K562 (cell line): ENCODE data around the gene FBLN2. TPM values are rescaled to one million over a fixed set of nuclear protein-coding genes. Genes with fewer than 3 reads are reported as not detected.

Experiments used
- ATAC-seq: fragments of 200-7000 bp; cut with Tn5 transposase; 3 replicates; pipeline ENCODE4 v1.9.1; 2020; ENCODE audit warnings: moderate library complexity
- BruUV-seq: library from RNA; stranded (reverse); fragments of 400-500 nt; replicated peaks from 2 replicates; lab custom pipeline; 2021; lab: Mats Ljungman, UMichigan
- CTCF ChIA-PET: fragments of 300-600 bp; formaldehyde crosslinking; extraction: SDS; loops from one replicate; lab custom pipeline; 2021; ENCODE audit warnings: low intra/inter-chr PET ratio; lab: Yijun Ruan, JAX
- POLR2A ChIA-PET: fragments of 300-600, 350-650 bp; sonication (Branson Sonifier 250); formaldehyde crosslinking; extraction: SDS; loops from one replicate; lab custom pipeline; 2021; ENCODE audit warnings: antibody characterized with exemption, inconsistent platforms; lab: Yijun Ruan, JAX
- DNase-seq, 4 experiments: peaks; one replicate each; pipeline versions ENCODE4 v3.0.0 to v3.0.0-alpha.2; 2011 to 2018; ENCODE audit warnings: low spot score in 3 of 4, mixed read lengths in 3 of 4; ENCODE audit errors: extremely low read depth in 1 of 4
- FAIRE-seq: peaks from 2 replicates; lab custom pipeline; 2011; peaks lifted over from hg19 to GRCh38; lab: Jason Lieb, UNC
- H2AFZ ChIP-seq: 2 replicates; pipeline ENCODE4 v1.6.0; 2011; ENCODE audit warnings: low read depth, low read length, control low read depth, inconsistent platforms
- H3K27ac ChIP-seq: fragments of 200-600 bp; 3 replicates; pipeline ENCODE4 v1.8.0; 2011; ENCODE audit warnings: low read depth, mild to moderate bottlenecking, control low read depth, inconsistent platforms, low read length, moderate library complexity, mixed read lengths; ENCODE audit errors: extremely low read depth
- H3K27me3 ChIP-seq, 2 experiments: fragments of 300-600 bp in 1 of 2; 2 replicates in 1 of 2; 3 replicates in 1 of 2; pipeline versions ENCODE4 v1.6.0 to v1.8.0; 2011; ENCODE audit warnings: inconsistent platforms in 2 of 2, low read length in 2 of 2, mild to moderate bottlenecking in 1 of 2, mixed read lengths in 1 of 2, moderate library complexity in 1 of 2; ENCODE audit not compliant: control insufficient read depth in 2 of 2, insufficient read depth in 2 of 2
- H3K36me3 ChIP-seq: fragments of 300-600 bp; 3 replicates; pipeline ENCODE4 v1.8.0; 2011; ENCODE audit warnings: mild to moderate bottlenecking, low read length, inconsistent platforms; ENCODE audit not compliant: control insufficient read depth, insufficient read depth
- H3K4me1 ChIP-seq, 2 experiments: fragments of 200-600 bp in 1 of 2; replicated peaks in 1 of 2; 2 replicates in 1 of 2; 3 replicates in 1 of 2; pipeline versions ENCODE4 v1.5.1 to v1.8.0; 2011; ENCODE audit warnings: inconsistent platforms in 2 of 2, low read length in 2 of 2, mild to moderate bottlenecking in 1 of 2, mixed read lengths in 1 of 2, moderate library complexity in 1 of 2; ENCODE audit not compliant: control insufficient read depth in 2 of 2, insufficient read depth in 2 of 2
- H3K4me2 ChIP-seq: 2 replicates; pipeline ENCODE4 v1.6.1; 2011; ENCODE audit warnings: low read length, control low read depth, inconsistent platforms, mixed read lengths; ENCODE audit not compliant: insufficient read depth
- H3K4me3 ChIP-seq: fragments of 200-600 bp; sonication (generic), shearing (Covaris generic); 2 replicates; pipeline ENCODE4 v1.5.1; 2016; ENCODE audit warnings: control low read depth, inconsistent platforms
- H3K79me2 ChIP-seq: fragments of 200-600 bp; 3 replicates; pipeline ENCODE4 v1.8.0; 2011; ENCODE audit warnings: low read length, inconsistent platforms; ENCODE audit not compliant: control insufficient read depth, insufficient read depth
- H3K9ac ChIP-seq, 2 experiments: 2 replicates each; pipeline versions ENCODE4 v1.6.0 to v1.6.1; 2011; ENCODE audit warnings: low read depth in 2 of 2, low read length in 2 of 2, control low read depth in 1 of 2, inconsistent platforms in 1 of 2, mild to moderate bottlenecking in 1 of 2, mixed read lengths in 1 of 2; ENCODE audit not compliant: insufficient read depth in 1 of 2
- H3K9me1 ChIP-seq: one replicate; pipeline ENCODE4 v1.6.0; 2011; ENCODE audit warnings: inconsistent platforms, mild to moderate bottlenecking, low read length, moderate library complexity; ENCODE audit not compliant: control insufficient read depth, insufficient read depth
- H3K9me3 ChIP-seq: replicated peaks from 2 replicates; pipeline ENCODE4 v1.5.1; 2011; ENCODE audit warnings: low read depth, low read length, inconsistent platforms; ENCODE audit not compliant: control insufficient read depth, insufficient read depth
- H4K20me1 ChIP-seq: replicated peaks from 2 replicates; pipeline ENCODE4 v1.6.1; 2011; ENCODE audit warnings: low read length, inconsistent platforms, mixed read lengths; ENCODE audit not compliant: control insufficient read depth, insufficient read depth
- POLR2G ChIP-seq: fragments of 200-400 bp; formaldehyde crosslinking; IDR thresholded peaks from 2 replicates; pipeline ENCODE4 v1.6.1; 2017; ENCODE audit warnings: low read depth, mild to moderate bottlenecking, antibody characterized with exemption, low read length, moderate library complexity
- RERE ChIP-seq: sonication (generic); formaldehyde crosslinking; IDR thresholded peaks from 2 replicates; pipeline ENCODE4 v1.8.0; 2023; ENCODE audit warnings: missing genetic modification reagents, mild to moderate bottlenecking, borderline replicate concordance
- WGBS: fragments of 100-300 bp; shearing (Covaris generic); methylation state at CpG from one replicate; pipeline ENCODE4 v1.1.6; 2016; ENCODE audit warnings: low coverage, mixed read lengths; ENCODE audit not compliant: insufficient coverage; ENCODE audit errors: missing lambda C conversion rate; 5-methylcytosine and 5-hydroxymethylcytosine counted together
- in situ Hi-C: fragments of 300-500 bp; cut with MboI; formaldehyde crosslinking; loops from 4 replicates; pipeline ENCODE4 v1.15.0; 2018; ENCODE audit warnings: inconsistent platforms, mixed read lengths
- intact Hi-C: fragments of 100-400 bp; cut with micrococcal nuclease; formaldehyde crosslinking; loops from 2 replicates; pipeline ENCODE4 v1.14.2; 2022
- polyA plus RNA-seq, 8 experiments: library from polyadenylated mRNA; depleted of rRNA in 4 of 8; stranded (reverse) in 5 of 8; unstranded in 3 of 8; fragments of >200 nt; fragmentation: Nextera tagmentation in 2 of 8; fragmentation: Illumina TruSeq in 1 of 8; extraction: Ambion mirVana in 2 of 8; extraction: Trizol in 1 of 8; gene quantifications; 2 replicates each; pipeline versions ENCODE4 v1.2.1 to v1.2.3, GENCODE V29; 2011 to 2014; ENCODE audit warnings: inconsistent platforms in 1 of 8, missing spikeins in 1 of 8
- total RNA-seq, 7 experiments: library from RNA; depleted of rRNA in 6 of 7; stranded (reverse); fragments of >200 nt in 6 of 7; fragmentation: Illumina TruSeq in 2 of 7; extraction: Trizol in 2 of 7; gene quantifications; 2 replicates each; pipeline versions ENCODE4 v1.2.1 to v1.2.3, GENCODE V29; 2011 to 2021; ENCODE audit warnings: low replicate concordance in 1 of 7

The FBLN2 gene
- total and polyA plus RNA-seq, 9 of the 15 experiments (the other 6 are each of a cell fraction or from before 2014, with no cell fraction given), result 0.03 to 0.10 (median 0.04) TPM; not detected in 6

GRCh38 chr3:13506680-13507079 is 42.2 kb upstream of the FBLN2 start:
- intact Hi-C loops, result no loop called here
- no peak overlapping the region for H3K4me3 ChIP-seq
- H3K4me1 ChIP-seq, result peaks cover 0 to 29% of the 10 kb centered on the region in 2 experiments; a peak in 2 of 5 replicates
- ATAC-seq (no peak), DNase-seq (no peak)
- 0% methylated on average over 4 of the region's 4 CpGs for WGBS
- H3K36me3 ChIP-seq, result no peaks in the 10 kb centered on the region
- no peak overlapping the region for H3K27ac ChIP-seq
- H3K27me3 ChIP-seq, result peaks cover 5 to 19% of the 10 kb centered on the region in 2 experiments; a peak in 4 of 5 replicates
- H3K9ac ChIP-seq, result no peak overlapping the region
- no peaks in the 10 kb centered on the region for H3K79me2 ChIP-seq
- no peaks in the 10 kb centered on the region for H3K9me1 ChIP-seq
- CTCF ChIA-PET, result no interaction called here
- no TSS peak for BruUV-seq
- no peaks in the 10 kb centered on the region; the same call in none of the 2 replicates for H4K20me1 ChIP-seq
- TF ChIP-seq POLR2G, result 0 out of 2 replicates have a peak, but pooled peaks have one; percentile 2
- TF ChIP-seq RERE (CRISPR knock-in tag), result no peak
- TF ChIP-seq, all 486 proteins: peak for 1
- FAIRE-seq, result no peak
- in situ Hi-C loops, result no loop called here
- POLR2A ChIA-PET, result interaction anchor here (0.7 to 1.7 kb wide), 3 partner anchors 12 to 105 kb away, joined by 3 to 5 read pairs (median 3); no protein-coding TSS in a partner anchor
- no peak overlapping the region for H3K4me2 ChIP-seq
- H3K9me3 ChIP-seq, result no peaks in the 10 kb centered on the region
- H2AFZ ChIP-seq, result no peak overlapping the region
